Measurements from ENCODE around the gene KLF6. TPM values are rescaled to one million over a fixed set of nuclear protein-coding genes. Genes with fewer than 3 reads are reported as not detected.

The KLF6 gene
- total RNA-seq, 1 donor from 2014 or later = 144 TPM

DNA sequence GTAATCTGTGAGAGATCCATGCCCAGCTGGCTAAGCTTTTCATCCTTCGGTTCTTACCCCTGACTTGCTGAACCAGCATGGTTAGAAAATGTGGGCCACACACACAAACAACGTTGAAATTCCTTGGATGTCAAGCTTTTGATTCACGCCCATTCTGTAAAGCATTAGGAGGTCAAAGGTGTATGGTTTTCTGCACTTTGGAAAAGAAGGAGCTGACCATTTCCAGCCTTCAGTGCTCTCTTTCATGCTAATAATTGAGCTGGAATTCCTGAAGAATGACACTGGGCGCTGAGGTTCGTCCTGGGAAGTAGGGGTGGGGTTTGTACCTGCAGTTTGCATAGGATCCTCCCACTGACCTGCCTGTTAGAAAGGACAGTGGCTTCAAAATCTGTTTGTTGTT is 23.1 kb downstream of the KLF6 start:
- TF ChIP-seq, protein P1, sequence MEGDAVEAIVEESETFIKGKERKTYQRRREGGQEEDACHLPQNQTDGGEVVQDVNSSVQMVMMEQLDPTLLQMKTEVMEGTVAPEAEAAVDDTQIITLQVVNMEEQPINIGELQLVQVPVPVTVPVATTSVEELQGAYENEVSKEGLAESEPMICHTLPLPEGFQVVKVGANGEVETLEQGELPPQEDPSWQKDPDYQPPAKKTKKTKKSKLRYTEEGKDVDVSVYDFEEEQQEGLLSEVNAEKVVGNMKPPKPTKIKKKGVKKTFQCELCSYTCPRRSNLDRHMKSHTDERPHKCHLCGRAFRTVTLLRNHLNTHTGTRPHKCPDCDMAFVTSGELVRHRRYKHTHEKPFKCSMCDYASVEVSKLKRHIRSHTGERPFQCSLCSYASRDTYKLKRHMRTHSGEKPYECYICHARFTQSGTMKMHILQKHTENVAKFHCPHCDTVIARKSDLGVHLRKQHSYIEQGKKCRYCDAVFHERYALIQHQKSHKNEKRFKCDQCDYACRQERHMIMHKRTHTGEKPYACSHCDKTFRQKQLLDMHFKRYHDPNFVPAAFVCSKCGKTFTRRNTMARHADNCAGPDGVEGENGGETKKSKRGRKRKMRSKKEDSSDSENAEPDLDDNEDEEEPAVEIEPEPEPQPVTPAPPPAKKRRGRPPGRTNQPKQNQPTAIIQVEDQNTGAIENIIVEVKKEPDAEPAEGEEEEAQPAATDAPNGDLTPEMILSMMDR (IDR thresholded peaks at IDR 0.05) = no peak
- Histone ChIP-seq H3K4me1 (peaks cover 2 to 6% of the 10 kb centered on the region in 2 donors), H3K36me3 (no peaks in the 10 kb centered on the region), H3K4me3 (no peak overlapping the region), H3K27me3 (no peaks in the 10 kb centered on the region), H3K9me3 (no peaks in the 10 kb centered on the region), H3K27ac (no peak overlapping the region)
- DNase-seq (ENCODE audit: low spot score in 2 of 2) = peak in 1 of 2 donors; percentile 22
- intact Hi-C loops (cut with DNase I) = no loop called here

DNA sequence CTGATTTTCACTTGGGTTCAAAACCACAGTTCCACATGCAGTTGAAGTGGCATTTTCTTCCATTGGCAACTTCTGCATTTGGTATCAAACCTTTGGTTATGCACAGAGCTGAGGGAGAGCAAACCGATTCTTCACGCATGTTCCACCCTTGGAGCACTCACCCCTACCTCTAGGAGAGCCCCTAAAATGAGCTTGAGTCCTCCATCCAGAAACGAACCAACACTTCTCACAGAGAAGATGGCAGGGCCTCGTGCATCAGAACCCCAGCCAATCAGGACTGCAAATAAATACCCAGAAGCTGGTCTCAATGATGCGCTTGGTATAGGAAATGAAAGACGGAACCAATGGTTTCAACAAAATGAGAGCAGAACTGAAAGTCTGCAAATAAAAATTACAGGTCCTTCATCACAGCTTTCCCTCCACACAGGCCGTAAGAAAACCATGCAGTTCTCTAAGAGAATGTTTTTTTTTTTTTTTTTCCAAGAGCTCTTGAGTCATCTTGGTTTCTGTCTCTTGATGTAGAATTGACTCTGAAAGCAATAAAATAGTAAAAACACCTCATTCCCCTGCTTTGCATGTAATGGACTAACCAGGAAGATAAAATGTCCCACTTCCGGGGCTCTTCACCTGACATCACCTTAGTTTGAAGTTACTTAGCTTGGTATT is 23.9 kb downstream of the KLF6 start:
- H3K9me3 ChIP-seq = no peaks in the 10 kb centered on the region
- H3K36me3 ChIP-seq = no peaks in the 10 kb centered on the region
- peaks cover 2 to 9% of the 10 kb centered on the region in 2 donors for H3K4me1 ChIP-seq
- intact Hi-C loops (cut with DNase I) = no loop called here
- H3K27me3 ChIP-seq = no peaks in the 10 kb centered on the region
- H3K4me3 ChIP-seq = no peak overlapping the region
- peak in 1 of 2 donors; percentile 62 for DNase-seq (ENCODE audit: low spot score in 2 of 2)
- TF ChIP-seq, protein P1 (IDR thresholded peaks at IDR 0.05) = no peak
- no peak overlapping the region for H3K27ac ChIP-seq

DNA sequence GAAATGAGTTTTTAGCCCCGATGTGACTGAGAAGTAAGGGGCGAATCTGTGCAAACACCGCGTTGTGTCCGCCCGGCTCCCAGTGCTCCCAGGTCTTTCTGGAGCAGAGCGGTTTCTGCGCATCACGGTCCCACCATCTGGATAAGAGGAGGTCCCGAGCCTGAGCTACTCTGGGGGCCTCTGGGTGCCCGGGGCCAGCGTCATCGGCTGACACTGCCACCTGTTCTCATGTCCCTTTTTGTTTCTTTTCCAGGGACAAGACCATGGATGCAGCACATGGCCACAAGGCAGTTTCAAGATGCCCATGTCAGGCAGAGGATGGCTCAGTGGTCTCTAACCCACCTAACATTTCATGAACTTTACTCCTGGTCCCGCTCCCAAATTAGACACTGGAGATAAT is 24.9 kb downstream of the KLF6 start:
- Histone ChIP-seq H3K4me1 (peaks cover 6 to 18% of the 10 kb centered on the region in 2 donors), H3K36me3 (no peaks in the 10 kb centered on the region), H3K4me3 (no peak overlapping the region), H3K9me3 (no peaks in the 10 kb centered on the region), H3K27me3 (no peaks in the 10 kb centered on the region), H3K27ac (no peak overlapping the region)
- TF ChIP-seq, protein P1 (IDR thresholded peaks at IDR 0.05) = no peak
- intact Hi-C loops (cut with DNase I) = no loop called here
- DNase-seq (ENCODE audit: low spot score in 2 of 2) = peak in 1 of 2 donors; percentile 57

DNA sequence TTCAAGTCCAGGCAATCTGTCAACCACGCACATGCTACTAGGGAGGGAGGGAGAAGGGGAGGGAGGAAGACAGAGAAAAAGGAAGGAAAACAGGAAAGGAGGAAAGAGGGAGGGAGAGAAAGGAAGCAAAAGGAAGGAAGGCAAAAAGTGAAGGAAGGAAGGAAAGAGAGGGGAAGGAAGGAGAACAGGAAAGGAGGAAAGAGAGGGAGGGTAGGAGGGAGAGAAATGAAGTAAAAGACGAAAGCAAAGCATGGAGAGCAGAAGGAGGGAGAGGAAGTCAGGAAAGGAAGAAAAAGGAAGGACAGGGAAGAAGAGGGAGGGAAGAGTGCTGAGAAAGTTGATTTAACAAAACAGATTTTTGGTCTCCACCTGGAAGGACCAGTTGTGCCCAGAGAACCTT is 25.6 kb downstream of the KLF6 start:
- no peaks in the 10 kb centered on the region for H3K27me3 ChIP-seq
- TF ChIP-seq, protein P1 (IDR thresholded peaks at IDR 0.05) = no peak
- no peak overlapping the region for H3K27ac ChIP-seq
- no peak for DNase-seq (ENCODE audit: low spot score in 2 of 2)
- H3K4me3 ChIP-seq = no peak overlapping the region
- no peaks in the 10 kb centered on the region for H3K36me3 ChIP-seq
- no peaks in the 10 kb centered on the region for H3K9me3 ChIP-seq
- peaks cover 5 to 25% of the 10 kb centered on the region in 2 donors for H3K4me1 ChIP-seq
- intact Hi-C loops (cut with DNase I) = loop anchor here (5.0 kb wide), 3 partner anchors 132 to 527 kb away; no protein-coding TSS in a partner anchor

DNA sequence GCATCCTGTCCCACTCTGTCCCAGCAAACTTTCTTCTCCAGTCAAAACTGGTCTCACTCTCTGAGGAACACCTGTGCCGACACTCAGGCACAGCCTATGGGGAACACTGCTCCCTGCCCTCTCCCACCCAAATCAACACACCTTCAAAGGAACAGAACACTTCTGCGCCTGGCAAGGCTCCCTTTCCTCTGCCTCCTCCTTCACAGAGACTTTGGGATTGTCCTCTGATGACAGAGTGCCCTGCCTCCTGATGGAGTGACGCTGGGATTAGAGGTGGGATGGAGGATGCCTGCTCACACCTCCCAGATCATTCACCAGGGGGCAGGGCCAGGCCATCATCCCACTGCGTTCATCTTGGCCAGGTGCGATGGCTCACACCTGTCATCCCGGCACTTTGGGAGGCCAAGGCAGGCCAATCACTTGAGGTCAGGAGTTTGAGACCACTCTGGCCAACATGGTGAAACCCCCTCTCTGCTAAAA is 26.5 kb downstream of the KLF6 start:
- Histone ChIP-seq H3K27ac (no peak overlapping the region), H3K9me3 (no peaks in the 10 kb centered on the region), H3K4me3 (no peak overlapping the region), H3K4me1 (peaks cover 5 to 21% of the 10 kb centered on the region in 2 donors), H3K27me3 (no peaks in the 10 kb centered on the region), H3K36me3 (no peaks in the 10 kb centered on the region)
- intact Hi-C loops (cut with DNase I) = loop anchor here (5.0 kb wide), 3 partner anchors 131 to 526 kb away; no protein-coding TSS in a partner anchor
- TF ChIP-seq, protein P1 (IDR thresholded peaks at IDR 0.05) = no peak
- DNase-seq (ENCODE audit: low spot score in 2 of 2) = peak in 1 of 2 donors; percentile 57

Measured in ascending aorta (tissue), 2 donors.